Upper lobe of left lung (tissue), 6 donors: ENCODE data around the gene USP15. TPM values are rescaled to one million over a fixed set of nuclear protein-coding genes. Genes with fewer than 3 reads are reported as not detected.

ENCODE experiments used
- ATAC-seq, 2 donors: fragments of 200-7000 bp; cut with Tn5 transposase; one replicate each; pipeline ENCODE4 v1.9.1; 2022; ENCODE audit warnings: mild to moderate bottlenecking in 2 of 2, moderate library complexity in 2 of 2; ENCODE audit not compliant: low FRiP score in 2 of 2
- DNase-seq, 2 donors: peaks; one replicate each; pipeline ENCODE4 v3.0.0-alpha.2; 2019 to 2020
- H3K27ac ChIP-seq, 4 donors: fragments of 200-600 bp; sonication (generic); one replicate each; pipeline ENCODE4 v1.5.1; 2016 to 2019
- H3K27me3 ChIP-seq, 4 donors: fragments of 200-600 bp; sonication (generic); one replicate each; pipeline ENCODE4 v1.5.1; 2017 to 2019
- H3K36me3 ChIP-seq, 4 donors: fragments of 200-600 bp; sonication (generic); one replicate each; pipeline ENCODE4 v1.5.1; 2016 to 2019
- H3K4me1 ChIP-seq, 4 donors: fragments of 200-600 bp; sonication (generic); one replicate each; pipeline ENCODE4 v1.5.1; 2018 to 2019
- H3K4me3 ChIP-seq, 4 donors: fragments of 200-600 bp; sonication (generic); one replicate each; pipeline ENCODE4 v1.5.1; 2017 to 2019; ENCODE audit warnings: mild to moderate bottlenecking in 2 of 4, moderate library complexity in 1 of 4
- H3K9me3 ChIP-seq, 4 donors: fragments of 200-600 bp; sonication (generic); one replicate each; pipeline ENCODE4 v1.5.1; 2018 to 2019
- EP300 ChIP-seq, 4 donors: sonication (generic); formaldehyde crosslinking; IDR thresholded peaks; one replicate each; pipeline ENCODE4 v1.5.1; 2017; ENCODE audit warnings: antibody characterized with exemption in 4 of 4, control low read depth in 2 of 4
- POLR2A ChIP-seq, 4 donors: fragments of 450-650 bp; IDR thresholded peaks; one replicate each; pipeline ENCODE4 v1.5.1; 2016 to 2017; ENCODE audit warnings: antibody characterized with exemption in 4 of 4, mild to moderate bottlenecking in 2 of 4
- POLR2AphosphoS5 ChIP-seq, 2 donors: sonication (generic); formaldehyde crosslinking; IDR thresholded peaks; one replicate each; pipeline ENCODE4 v1.5.1; 2017; ENCODE audit warnings: antibody characterized with exemption in 2 of 2
- WGBS, 2 donors: methylation state at CpG; one replicate each; pipeline ENCODE4 v1.1.5; 2017 to 2018; 5-methylcytosine and 5-hydroxymethylcytosine counted together
- total RNA-seq, 6 donors: library from RNA; depleted of rRNA in 4 of 6; stranded (reverse); fragments of >200 nt in 4 of 6; gene quantifications; one replicate each; pipeline versions ENCODE4 v1.1.0 to v1.2.1, GENCODE V29; 2016 to 2021
- TF ChIP-seq, protein P1 (sequence below), 6 experiments: fragments of 450-650 bp in 4 of 6; fragments of 200-600 bp in 2 of 6; sonication (generic) in 2 of 6; IDR thresholded peaks; one replicate each; pipeline ENCODE4 v1.5.1; 2016 to 2019; ENCODE audit warnings: antibody characterized with exemption in 6 of 6
- donor health status: DM: no; HTN: no; CAD: no; lungs with moderate emphysema.
- donor health status: DM: no; HTN: yes; CAD: no; lungs with severe emphysema.

The USP15 gene
- total RNA-seq, 6 donors from 2014 or later: 66.5 to 239 (median 81.2) TPM

DNA sequence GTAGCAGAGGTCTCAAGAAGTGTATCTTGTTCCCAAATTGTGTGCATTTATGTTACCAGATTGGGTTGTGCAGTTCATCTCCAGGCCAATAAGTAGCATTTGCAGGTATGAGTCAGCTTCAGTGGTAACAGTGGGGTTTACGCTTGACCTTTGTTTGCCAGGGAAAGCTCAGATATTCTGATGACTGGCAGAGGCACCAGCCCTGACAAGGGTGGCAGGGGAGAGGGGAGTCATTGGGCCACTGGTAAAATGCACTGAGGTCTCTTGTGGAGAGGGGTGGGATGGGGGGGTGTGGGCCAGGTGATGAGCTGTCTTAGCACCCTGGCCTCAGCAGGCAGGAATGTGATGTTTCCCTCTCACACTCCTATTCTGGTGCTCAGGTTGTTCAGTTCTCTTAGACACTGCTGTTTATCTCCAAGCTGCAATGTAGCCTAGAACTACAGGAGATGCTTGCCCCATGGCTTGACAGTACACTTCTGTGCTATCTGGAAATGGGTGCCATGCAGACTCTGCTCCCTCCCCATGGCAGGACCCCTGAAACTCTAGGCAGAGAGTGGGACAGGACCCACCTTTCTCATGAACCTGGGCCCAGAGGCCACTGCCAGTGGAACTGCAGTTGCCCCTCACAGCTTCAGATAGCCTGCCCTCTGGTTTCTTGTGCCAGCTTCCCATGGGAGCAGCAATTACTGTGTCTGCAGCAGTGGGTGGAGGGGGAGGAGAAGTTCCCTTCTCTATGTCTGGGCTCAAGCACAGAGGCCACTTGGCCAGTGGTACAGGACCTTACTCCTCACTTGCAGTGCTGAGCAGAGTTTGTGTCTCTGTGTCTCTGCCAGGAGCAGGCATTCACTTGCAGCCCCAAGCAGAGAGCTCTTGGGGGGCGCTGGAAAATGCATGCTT is 31.9 kb downstream of the USP15 start:
- peaks cover 0 to 18% (median 11%) of the 10 kb centered on the region in 4 donors for H3K36me3 ChIP-seq
- H3K4me1 ChIP-seq: peaks cover 4 to 17% (median 7%) of the 10 kb centered on the region in 4 donors
- 86% methylated on average over 2 of the region's 2 CpGs; no CpG with 5 or more reads in 1 of the 2 donors for WGBS, 2 donors
- no peak overlapping the region for H3K4me3 ChIP-seq
- no peak for TF ChIP-seq POLR2AphosphoS5 (IDR thresholded peaks at IDR 0.05)
- TF ChIP-seq EP300 (IDR thresholded peaks at IDR 0.05): no peak
- TF ChIP-seq, protein P1, sequence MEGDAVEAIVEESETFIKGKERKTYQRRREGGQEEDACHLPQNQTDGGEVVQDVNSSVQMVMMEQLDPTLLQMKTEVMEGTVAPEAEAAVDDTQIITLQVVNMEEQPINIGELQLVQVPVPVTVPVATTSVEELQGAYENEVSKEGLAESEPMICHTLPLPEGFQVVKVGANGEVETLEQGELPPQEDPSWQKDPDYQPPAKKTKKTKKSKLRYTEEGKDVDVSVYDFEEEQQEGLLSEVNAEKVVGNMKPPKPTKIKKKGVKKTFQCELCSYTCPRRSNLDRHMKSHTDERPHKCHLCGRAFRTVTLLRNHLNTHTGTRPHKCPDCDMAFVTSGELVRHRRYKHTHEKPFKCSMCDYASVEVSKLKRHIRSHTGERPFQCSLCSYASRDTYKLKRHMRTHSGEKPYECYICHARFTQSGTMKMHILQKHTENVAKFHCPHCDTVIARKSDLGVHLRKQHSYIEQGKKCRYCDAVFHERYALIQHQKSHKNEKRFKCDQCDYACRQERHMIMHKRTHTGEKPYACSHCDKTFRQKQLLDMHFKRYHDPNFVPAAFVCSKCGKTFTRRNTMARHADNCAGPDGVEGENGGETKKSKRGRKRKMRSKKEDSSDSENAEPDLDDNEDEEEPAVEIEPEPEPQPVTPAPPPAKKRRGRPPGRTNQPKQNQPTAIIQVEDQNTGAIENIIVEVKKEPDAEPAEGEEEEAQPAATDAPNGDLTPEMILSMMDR (IDR thresholded peaks at IDR 0.05): no peak
- TF ChIP-seq POLR2A (IDR thresholded peaks at IDR 0.05): no peak
- no peaks in the 10 kb centered on the region for H3K27me3 ChIP-seq
- peaks cover 0 to 8% (median 3%) of the 10 kb centered on the region in 4 donors for H3K9me3 ChIP-seq
- ATAC-seq (peak; percentile 44 to 61), DNase-seq (no peak)
- H3K27ac ChIP-seq: no peak overlapping the region

- H3K36me3 ChIP-seq: peaks cover 0 to 18% (median 11%) of the 10 kb centered on the region in 4 donors
- peaks cover 0 to 8% (median 3%) of the 10 kb centered on the region in 4 donors for H3K9me3 ChIP-seq
- ATAC-seq: peak; percentile 26 to 30
- no peak overlapping the region for H3K4me3 ChIP-seq
- WGBS, 2 donors: 81 to 86% methylated on average over 6 of the region's 6 CpGs
- no peak for DNase-seq
- H3K27ac ChIP-seq: no peak overlapping the region
- no peaks in the 10 kb centered on the region for H3K27me3 ChIP-seq
- peaks cover 4 to 17% (median 7%) of the 10 kb centered on the region in 4 donors for H3K4me1 ChIP-seq
- TF ChIP-seq EP300 (IDR thresholded peaks at IDR 0.05): no peak
- TF ChIP-seq, protein P1 (IDR thresholded peaks at IDR 0.05): no peak
- TF ChIP-seq POLR2A (IDR thresholded peaks at IDR 0.05): no peak
- no peak for TF ChIP-seq POLR2AphosphoS5 (IDR thresholded peaks at IDR 0.05)
These were observed 32.6 kb downstream of the USP15 start for GRCh38 chr12:62292761-62293344.

- TF ChIP-seq POLR2AphosphoS5 (IDR thresholded peaks at IDR 0.05) (no peak), POLR2A (IDR thresholded peaks at IDR 0.05) (no peak), EP300 (IDR thresholded peaks at IDR 0.05) (no peak)
- TF ChIP-seq, protein P1 (IDR thresholded peaks at IDR 0.05): no peak
- H3K36me3 ChIP-seq: peaks cover 0 to 24% (median 13%) of the 10 kb centered on the region in 4 donors
- ATAC-seq (no peak), DNase-seq (no peak)
- peaks cover 0 to 8% (median 3%) of the 10 kb centered on the region in 4 donors for H3K9me3 ChIP-seq
- H3K4me1 ChIP-seq: peaks cover under 1 to 17% (median 7%) of the 10 kb centered on the region in 4 donors
- WGBS, 2 donors: 92 to 98% methylated on average over 1 of the region's 1 CpG
- no peaks in the 10 kb centered on the region for H3K27me3 ChIP-seq
- no peak overlapping the region for H3K4me3 ChIP-seq
- H3K27ac ChIP-seq: no peak overlapping the region
These were observed 34.2 kb downstream of the USP15 start for GRCh38 chr12:62294378-62294777.

DNA sequence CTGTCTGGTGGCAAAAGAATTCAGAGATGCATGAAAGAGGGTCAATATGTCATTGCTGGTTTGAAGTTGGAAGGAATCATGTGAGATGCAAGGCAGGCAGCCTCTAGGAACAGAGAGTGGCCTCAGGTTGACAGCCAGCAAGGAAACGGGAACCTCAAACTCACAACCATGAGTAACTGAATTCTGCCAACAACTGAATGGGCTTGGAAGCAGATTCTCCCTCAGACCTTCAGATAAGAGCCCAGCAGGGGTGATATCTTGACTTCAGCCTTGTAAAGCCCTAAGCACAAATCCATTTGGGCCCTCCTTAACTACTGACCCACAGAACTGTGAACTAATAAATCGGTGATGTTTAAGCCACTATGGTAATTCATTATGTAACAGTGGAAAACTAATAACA is 35.8 kb downstream of the USP15 start:
- Histone ChIP-seq H3K4me3 (no peak overlapping the region), H3K9me3 (peaks cover 0 to 2% (median under 1%) of the 10 kb centered on the region in 4 donors), H3K27me3 (no peaks in the 10 kb centered on the region), H3K4me1 (peaks cover 3 to 17% (median 7%) of the 10 kb centered on the region in 4 donors), H3K27ac (no peak overlapping the region), H3K36me3 (peaks cover 0 to 24% (median 13%) of the 10 kb centered on the region in 4 donors)
- ATAC-seq (no peak), DNase-seq (no peak)
- WGBS, 2 donors: 88 to 100% methylated on average over 2 of the region's 2 CpGs
- no peak for TF ChIP-seq POLR2A (IDR thresholded peaks at IDR 0.05)
- TF ChIP-seq POLR2AphosphoS5 (IDR thresholded peaks at IDR 0.05): no peak
- TF ChIP-seq EP300 (IDR thresholded peaks at IDR 0.05): no peak
- TF ChIP-seq, protein P1 (IDR thresholded peaks at IDR 0.05): no peak
